ENCODE measurements around the gene RASSF3. TPM values are rescaled to one million over a fixed set of nuclear protein-coding genes. Genes with fewer than 3 reads are reported as not detected.
"Not testable (repeated sequence)": the region's sequence is repeated elsewhere in the genome, so short reads cannot be mapped to it uniquely, and the experiment has no call there.

The RASSF3 gene
- total RNA-seq, 1 donor from 2014 or later, result 96.5 TPM

DNA sequence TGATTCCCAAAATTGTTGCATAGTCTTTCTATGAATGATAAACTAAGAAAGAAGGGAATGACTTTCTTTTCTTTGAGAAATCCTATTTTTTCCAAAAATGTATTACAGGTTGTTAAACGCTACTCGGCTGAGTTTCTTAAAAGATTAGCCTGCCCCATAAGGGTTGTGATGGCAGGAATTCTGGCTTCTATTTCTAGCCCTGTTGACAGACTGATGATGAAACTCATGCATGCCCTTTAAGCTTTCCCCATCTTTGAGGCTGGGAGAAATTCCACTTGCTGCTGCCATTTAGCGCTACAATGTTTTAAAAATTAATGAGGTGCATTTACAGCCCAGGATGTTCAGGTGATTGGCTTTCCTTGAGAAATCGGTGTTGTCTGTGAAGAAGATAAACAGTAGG, 33.2 kb upstream of the RASSF3 start:
- no peaks in the 10 kb centered on the region for H3K9me3 ChIP-seq
- ATAC-seq (no peak), DNase-seq (no peak)
- TF ChIP-seq, protein P1, sequence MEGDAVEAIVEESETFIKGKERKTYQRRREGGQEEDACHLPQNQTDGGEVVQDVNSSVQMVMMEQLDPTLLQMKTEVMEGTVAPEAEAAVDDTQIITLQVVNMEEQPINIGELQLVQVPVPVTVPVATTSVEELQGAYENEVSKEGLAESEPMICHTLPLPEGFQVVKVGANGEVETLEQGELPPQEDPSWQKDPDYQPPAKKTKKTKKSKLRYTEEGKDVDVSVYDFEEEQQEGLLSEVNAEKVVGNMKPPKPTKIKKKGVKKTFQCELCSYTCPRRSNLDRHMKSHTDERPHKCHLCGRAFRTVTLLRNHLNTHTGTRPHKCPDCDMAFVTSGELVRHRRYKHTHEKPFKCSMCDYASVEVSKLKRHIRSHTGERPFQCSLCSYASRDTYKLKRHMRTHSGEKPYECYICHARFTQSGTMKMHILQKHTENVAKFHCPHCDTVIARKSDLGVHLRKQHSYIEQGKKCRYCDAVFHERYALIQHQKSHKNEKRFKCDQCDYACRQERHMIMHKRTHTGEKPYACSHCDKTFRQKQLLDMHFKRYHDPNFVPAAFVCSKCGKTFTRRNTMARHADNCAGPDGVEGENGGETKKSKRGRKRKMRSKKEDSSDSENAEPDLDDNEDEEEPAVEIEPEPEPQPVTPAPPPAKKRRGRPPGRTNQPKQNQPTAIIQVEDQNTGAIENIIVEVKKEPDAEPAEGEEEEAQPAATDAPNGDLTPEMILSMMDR (IDR thresholded peaks at IDR 0.05), result no peak
- intact Hi-C loops (cut with DNase I), result no loop called here
- H3K27ac ChIP-seq, result no peak overlapping the region
- no peak overlapping the region for H3K4me3 ChIP-seq
- H3K36me3 ChIP-seq, result no peaks in the 10 kb centered on the region
- no peaks in the 10 kb centered on the region for H3K27me3 ChIP-seq
- H3K4me1 ChIP-seq, result no peaks in the 10 kb centered on the region

DNA sequence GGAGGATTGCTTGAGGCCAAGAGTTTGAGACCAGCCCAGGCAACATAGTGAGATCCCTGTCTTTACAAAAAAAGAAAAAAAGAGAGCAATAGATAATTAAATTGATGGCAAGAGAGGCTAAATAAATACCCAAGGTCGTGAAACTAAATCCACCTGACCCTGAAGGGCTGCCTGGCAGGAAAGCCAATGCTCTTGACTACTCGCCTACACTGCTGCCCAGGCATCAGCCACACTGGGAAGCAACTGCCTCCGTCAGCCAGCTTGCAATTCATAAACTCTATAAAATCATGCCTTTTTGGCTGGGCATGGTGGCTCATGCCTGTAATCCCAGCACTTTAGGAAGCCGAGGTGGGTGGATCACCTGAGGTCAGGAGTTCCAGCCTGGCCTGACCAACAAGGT, 31.7 kb upstream of the RASSF3 start:
- H3K27me3 ChIP-seq, result no peaks in the 10 kb centered on the region
- intact Hi-C loops (cut with DNase I), result no loop called here
- DNase-seq (no peak), ATAC-seq (no peak)
- TF ChIP-seq, protein P1 (IDR thresholded peaks at IDR 0.05), result no peak
- no peak overlapping the region for H3K27ac ChIP-seq
- H3K4me1 ChIP-seq, result peaks cover 11% of the 10 kb centered on the region
- H3K36me3 ChIP-seq, result no peaks in the 10 kb centered on the region
- no peaks in the 10 kb centered on the region for H3K9me3 ChIP-seq
- no peak overlapping the region for H3K4me3 ChIP-seq

DNA sequence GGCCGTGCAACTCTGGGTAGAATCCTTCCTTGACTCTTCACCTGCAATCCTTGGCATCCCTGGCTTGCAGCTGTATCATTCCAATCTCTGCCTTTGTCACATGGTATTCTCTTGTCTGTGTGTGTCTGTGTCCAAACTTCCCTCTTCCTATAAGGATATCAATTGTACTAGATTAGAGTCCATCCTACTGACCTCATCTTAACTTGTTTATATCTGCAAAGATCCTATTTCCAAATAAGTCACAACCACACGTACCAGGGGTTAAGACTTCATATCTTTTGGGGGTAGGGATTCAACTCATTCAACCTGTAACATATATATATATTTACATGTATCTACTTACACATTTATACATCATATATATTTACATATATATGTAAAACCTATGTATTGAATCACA, 29.6 kb upstream of the RASSF3 start:
- Histone ChIP-seq H3K9me3 (no peaks in the 10 kb centered on the region), H3K27ac (no peak overlapping the region), H3K4me3 (no peak overlapping the region), H3K4me1 (peaks cover 22% of the 10 kb centered on the region), H3K36me3 (no peaks in the 10 kb centered on the region), H3K27me3 (no peaks in the 10 kb centered on the region)
- intact Hi-C loops (cut with DNase I), result no loop called here
- no peak for DNase-seq
- TF ChIP-seq, protein P1 (IDR thresholded peaks at IDR 0.05), result no peak
- ATAC-seq, result no peak

GRCh38 chr12:64582114-64582513, 28.2 kb upstream of the RASSF3 start:
- ATAC-seq, result no peak
- intact Hi-C loops (cut with DNase I), result no loop called here
- no peaks in the 10 kb centered on the region for H3K9me3 ChIP-seq
- no peaks in the 10 kb centered on the region for H3K36me3 ChIP-seq
- TF ChIP-seq, protein P1 (IDR thresholded peaks at IDR 0.05), result no peak
- H3K4me3 ChIP-seq, result no peak overlapping the region
- no peak for DNase-seq
- H3K27me3 ChIP-seq, result no peaks in the 10 kb centered on the region
- H3K27ac ChIP-seq, result no peak overlapping the region
- H3K4me1 ChIP-seq, result peaks cover 22% of the 10 kb centered on the region

- peak overlapping the region; percentile 43 for H3K27ac ChIP-seq
These were observed 27.4 kb upstream of the RASSF3 start for GRCh38 chr12:64582862-64583261.

DNA sequence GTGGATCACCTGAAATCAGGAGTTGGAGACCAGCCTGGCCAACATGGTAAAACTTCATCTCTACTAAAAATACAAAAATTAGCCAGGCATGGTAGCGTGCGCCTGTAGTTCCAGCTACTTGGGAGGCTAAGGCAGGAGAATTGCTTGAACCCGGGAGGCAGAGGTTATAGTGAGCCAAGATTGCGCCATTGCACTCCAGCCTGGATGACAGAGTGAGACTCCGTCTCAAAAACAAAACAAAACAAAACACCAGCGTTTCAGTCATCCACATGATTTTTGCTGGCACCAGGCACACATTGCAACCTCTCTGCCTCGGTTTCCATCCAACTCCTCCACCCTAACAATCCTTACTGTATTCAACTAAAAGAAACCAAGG, 26.9 kb upstream of the RASSF3 start:
- peaks cover 22% of the 10 kb centered on the region for H3K4me1 ChIP-seq
- peak overlapping the region; percentile 23 for H3K4me3 ChIP-seq
- H3K9me3 ChIP-seq; intact Hi-C loops (cut with DNase I); DNase-seq; H3K27me3 ChIP-seq; ATAC-seq; H3K36me3 ChIP-seq: not testable (repeated sequence)
- peak overlapping the region; percentile 43 for H3K27ac ChIP-seq

More at GRCh38 chr12:64582862-64583261, 27.4 kb upstream of the RASSF3 start:
- no peak overlapping the region for H3K4me3 ChIP-seq
- intact Hi-C loops (cut with DNase I), result no loop called here
- H3K9me3 ChIP-seq, result no peaks in the 10 kb centered on the region
- no peaks in the 10 kb centered on the region for H3K27me3 ChIP-seq
- ATAC-seq (no peak), DNase-seq (no peak)
- H3K4me1 ChIP-seq, result peaks cover 22% of the 10 kb centered on the region
- no peaks in the 10 kb centered on the region for H3K36me3 ChIP-seq
- TF ChIP-seq, protein P1 (IDR thresholded peaks at IDR 0.05), result no peak

Data from upper lobe of right lung (tissue), 1 donor.